HG03520 (cell line): Measurements from ENCODE around the gene AK8.

Source experiments
- ATAC-seq: cut with Tn5 transposase; IDR thresholded peaks from one replicate; pipeline ENCODE4 v1.9.1; 2021; ENCODE audit warnings: mild to moderate bottlenecking, moderate library complexity; ENCODE audit not compliant: unreplicated experiment

Gene AK8

DNA sequence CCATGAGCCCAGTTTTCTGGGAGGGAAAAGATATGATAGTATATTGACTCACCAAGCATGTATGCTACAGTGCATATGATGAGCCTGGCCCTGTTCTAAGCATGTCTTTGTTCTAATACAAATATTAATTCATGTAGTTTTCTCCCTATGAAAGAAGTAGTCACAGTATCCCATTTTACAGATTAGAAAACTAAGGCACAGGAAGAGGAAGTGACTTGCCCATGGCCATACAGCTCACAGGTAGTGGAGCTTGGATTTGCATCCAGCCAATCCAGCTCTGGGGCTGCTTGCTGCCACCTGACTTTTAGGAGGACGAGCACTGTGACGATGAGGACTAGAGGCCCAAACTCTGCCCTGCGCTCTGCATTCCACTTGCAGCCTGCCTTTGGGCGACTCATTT is 76.4 kb downstream of the AK8 start:
- ATAC-seq: no peak

DNA sequence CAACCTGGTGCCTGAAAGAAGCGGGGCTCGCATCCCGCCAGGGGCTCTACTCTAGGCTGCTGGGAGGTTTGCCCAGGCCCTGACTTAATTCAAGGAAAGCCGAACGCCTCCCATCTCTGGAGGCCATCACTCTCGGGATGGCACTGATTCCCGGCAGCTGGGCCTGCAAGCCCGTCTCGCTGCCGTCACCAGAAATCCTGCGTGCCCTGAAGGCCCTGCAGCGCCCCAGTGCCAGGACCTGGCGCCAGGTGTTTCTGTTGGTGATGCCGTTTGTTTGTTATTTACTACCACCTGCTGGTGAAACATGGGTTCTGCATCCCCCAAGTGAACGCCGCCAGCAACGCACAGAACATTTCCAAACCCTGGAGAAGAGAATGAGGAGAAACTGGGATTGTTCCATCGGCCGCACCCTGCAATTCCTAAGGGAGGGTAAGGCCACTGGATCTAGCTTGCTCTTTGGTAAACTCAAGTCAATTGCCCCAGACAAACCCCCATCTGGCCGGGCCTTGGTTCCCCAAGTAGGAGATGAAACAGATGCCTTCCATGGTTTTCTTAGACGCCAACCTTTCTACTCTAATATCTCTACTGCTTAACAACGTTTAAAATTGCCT is 77.9 kb downstream of the AK8 start:
- no peak for ATAC-seq

DNA sequence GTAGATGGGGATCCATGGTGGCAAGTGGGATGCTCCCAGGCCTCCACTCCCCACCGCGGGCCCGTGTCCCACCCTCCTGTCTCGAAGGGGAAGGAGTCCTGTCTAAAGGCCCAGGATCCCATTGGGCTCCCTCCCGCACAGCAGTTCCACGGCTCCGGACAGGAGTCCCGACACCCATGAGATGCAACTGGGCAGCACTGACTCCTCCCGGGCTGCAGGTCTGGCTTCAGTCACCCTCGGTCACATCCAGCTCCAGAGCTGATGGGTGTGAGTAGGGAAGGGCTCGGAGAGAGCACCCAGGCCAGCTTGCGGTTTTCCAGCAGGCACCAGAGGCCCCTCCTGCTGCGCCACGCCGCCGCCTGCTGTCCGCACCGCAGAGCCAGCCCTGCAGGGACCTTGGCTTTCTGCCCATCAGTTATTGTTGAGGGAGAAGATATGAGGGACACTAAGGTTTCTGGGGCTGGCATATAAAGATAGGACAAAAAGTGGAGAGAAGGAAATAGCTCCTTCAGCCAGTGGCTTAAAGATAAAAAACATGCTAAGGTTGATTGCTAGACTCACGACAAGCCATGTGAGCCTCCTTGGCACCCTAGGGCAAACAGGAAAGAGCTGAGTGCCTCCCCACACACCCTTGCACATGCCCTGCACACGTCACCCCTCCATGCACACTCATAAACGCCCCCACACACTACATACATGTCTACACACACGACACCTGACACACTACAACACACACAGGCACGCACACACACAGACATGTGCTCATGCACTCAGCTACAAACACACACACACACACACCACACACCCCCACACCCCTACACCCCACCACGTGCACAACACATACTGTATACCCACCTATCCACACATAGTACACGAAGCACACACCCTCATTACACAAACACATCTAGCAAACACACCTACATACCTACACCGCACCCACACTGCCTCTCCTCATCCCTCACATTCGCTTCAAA is 79.0 kb downstream of the AK8 start:
- ATAC-seq: no peak

DNA sequence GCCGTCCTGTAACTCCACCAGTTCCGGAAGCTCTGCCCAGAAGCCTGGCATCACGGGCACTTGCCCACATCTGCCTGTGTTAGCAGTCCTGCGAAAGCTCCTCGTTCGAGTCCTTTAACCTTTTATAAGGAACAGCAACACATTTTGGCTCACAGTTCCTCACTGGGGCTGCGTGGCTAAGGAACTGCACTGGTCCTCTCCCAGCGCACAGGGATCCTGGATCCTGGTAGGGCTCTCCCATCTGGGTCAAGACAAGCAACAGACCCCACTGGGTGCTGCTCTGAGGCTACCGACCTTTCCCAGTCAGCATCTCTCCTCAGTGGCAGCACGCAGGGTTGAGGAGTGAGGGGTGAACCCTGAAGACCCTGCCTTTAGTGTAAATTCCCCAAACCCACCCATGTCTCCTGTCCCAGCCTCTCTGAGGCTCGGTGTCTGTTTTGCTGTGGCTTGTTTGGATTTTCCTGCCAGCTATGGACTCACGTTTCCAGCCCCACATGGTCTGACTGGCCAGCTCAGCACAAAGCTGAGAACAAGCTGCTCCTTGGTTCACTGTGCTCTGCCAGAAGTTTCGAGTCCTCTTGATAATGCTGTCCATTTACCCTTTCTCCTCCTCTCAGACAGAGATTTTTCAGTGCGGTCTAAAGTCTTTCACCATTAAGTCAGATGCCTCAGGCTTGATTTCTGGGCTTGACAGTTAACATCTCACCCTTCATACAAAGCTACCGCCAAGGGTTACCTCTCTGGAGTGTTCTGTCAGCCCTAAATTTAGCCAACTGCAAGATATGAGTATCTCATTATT is 80.0 kb downstream of the AK8 start:
- ATAC-seq: no peak

DNA sequence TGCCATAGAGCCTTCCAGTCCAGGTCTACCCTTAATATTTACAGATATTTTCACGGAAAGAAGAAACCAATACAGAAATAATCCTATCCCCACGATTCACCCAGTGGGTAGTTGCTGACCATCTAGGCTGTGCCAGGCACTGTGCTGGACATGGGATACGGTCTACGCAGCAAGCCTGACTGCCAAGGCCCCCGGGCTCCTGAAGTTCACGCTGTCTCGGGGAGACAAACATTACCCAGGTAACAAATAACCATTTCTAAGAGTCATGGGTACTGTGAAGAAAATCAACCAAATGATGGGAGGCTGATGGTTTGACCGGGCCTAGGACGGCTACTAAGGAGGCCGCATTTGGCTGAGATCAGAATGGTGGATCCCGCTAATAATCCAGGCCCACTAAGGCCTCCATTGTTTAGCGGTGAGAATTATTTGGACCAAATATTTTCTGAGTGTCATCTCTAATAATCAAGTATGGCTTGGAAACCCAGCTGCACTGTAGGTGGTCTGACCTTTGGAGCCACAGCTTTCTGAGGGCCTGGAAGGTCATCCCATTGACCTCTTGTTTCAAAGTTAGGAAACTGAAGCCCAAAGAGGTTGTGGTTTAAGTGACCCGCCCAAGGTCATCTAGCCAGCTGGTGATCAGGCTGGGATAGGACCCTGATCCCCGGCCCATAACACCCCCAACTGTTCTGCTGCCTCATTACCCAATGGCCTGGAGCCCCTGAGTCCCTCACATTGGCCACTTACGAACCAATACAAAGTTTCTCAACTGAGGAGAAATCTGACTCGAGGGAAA is 82.4 kb downstream of the AK8 start:
- no peak for ATAC-seq

DNA sequence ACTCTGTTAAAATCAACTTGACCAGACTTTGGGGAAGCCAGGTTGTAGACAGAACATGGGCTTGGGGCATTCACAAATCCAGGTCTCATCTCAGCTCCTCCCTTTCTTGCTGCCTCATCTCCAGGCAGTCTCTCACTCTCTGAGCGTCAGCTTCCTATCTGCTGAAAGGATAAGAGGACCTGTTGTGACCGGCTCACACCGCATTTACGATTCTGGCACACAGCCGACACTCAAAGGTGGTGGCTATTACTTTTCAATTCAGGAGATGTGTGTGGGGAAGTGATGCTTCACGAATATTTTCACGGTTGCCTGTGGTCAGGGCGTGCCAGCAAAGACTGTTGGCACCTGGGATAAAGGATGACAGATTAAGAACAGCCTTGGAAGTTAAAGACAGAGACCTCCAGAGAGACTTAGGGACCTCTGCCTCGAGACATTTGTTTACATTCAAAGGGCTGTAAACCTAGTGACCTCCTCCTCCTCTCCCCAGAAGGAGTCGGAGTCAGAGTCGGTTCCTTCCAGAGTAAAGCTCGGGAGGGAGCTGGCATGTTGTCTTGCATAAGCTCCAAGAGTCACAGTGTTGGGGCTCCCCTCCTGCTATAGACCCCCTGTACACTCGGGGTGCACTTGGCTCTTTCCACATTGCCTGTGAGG is 83.2 kb downstream of the AK8 start:
- no peak for ATAC-seq

DNA sequence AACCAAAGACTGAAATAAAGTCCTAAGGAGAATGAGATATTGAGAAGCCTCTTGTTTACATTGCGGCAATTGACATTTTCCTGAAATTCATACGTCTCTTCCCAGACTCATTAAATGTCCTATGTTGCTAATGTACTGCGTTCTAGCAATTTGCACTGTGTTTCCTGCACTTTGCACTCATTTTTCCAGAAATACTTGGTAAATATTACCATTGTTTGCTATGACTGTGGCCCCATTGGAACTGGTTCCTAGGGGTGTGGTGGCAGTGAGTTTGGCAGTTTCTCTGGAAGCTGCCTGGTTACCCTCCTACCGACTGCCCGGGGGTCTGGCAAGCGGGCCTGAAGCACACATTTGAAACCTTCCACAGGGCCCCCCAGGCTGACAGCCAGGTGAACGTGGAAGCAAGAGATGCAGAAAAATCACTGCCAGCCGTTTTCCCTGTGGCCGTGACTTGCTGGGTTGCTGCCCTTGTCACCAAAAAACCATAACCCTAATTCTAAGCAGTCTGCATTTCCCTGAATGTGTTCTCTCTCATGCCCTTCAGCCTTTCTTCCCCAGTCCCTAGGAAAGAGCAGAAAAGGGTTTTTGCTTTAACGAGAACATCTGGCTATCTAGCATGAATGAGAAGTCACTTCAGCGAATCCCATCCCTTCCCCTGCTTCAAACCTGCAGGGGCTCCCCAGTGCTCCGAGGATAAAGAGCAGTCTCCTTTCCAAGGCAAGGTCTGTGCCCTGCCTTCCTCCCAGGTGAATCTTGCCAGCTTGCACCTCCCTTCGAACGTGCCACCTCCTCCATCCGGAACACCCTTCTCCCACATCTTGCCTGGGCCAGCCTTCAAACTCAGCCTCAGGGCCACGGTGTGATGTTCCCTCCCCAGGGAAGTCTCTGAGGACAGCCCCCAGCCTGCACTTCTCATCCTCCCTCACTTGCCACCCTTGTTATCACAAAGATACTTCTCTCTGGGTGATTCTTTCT is 84.2 kb downstream of the AK8 start:
- ATAC-seq: no peak

DNA sequence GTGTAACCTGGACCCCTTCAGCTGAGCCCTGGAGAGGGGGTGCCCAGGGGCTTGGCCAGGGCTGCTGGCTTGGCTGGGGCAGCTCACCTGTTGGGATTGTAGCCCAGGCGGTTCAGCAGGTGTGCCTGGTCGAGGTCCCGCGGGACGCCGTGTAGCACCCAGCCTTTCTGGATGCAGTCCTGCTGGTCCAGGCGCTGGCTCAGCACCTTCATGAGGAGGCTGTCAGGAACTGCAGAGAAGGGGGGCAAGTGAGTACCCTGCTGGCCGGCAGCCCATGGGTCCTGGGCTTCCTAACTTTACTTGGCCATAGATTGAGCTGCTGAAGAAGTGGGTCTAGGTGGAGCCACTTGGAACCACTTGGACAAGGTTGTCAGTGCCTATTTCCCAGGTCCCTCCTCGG is 85.5 kb downstream of the AK8 start:
- ATAC-seq: no peak

DNA sequence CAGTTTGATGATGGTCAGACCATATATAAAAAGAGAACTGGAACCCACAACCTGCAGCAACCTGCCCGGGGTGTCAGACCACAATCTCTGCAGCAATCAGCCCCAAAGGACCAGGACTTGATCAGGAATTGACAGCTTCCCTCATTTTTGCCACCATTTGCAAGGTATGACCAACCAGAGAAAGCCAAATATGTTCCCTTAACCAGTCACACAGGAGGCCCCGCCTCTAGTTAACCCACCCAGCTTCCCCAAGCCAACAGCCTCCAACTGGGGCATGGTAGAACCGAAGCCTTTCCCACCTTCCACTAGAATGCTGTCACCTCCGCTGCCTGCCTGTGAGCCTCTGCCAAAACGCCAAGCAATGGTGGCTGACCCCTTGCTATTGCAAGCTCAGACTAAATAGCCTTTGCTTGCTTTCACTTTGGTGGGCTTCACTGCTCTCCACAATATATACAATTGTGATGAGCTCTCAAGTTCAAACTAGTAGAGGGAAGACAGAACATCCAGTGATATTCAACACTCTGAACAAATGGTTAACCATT is 86.3 kb downstream of the AK8 start:
- no peak for ATAC-seq

DNA sequence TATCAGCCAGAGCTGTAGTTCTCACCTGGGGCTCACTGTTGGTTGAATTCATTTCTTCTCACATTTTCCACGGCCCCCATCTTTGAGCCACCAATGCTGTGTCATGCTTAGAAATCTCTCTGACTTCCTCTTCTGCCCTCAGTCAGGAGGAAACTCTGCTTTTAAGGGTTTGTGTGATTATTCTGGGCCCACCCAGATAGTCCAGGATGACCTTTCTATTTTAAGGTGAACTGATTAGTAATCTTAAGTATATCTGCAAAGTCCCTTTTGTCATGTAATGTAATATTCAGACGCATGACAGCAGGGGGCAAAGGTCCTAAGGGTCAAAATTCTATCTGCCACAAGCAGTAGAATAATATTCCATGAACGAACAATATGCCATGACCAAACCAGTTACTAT is 88.4 kb downstream of the AK8 start:
- no peak for ATAC-seq

DNA sequence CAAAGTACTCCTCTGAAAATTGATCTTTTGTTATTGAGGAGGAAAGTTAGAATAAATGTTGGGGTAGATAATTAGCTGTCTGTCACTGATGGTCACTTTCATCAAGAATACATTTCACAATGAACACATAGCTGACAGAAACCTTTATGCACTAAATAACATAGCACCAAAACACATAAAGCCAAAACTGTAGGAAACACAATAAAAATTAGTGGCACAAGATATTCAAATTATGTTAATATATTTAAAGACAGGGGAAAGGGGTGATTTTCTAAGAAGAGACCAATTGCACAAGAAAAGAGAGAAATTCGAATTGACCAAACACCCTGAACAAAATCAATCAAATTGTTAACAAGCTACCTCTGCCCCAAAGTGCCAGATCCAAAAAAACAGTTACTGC is 89.7 kb downstream of the AK8 start:
- no peak for ATAC-seq

DNA sequence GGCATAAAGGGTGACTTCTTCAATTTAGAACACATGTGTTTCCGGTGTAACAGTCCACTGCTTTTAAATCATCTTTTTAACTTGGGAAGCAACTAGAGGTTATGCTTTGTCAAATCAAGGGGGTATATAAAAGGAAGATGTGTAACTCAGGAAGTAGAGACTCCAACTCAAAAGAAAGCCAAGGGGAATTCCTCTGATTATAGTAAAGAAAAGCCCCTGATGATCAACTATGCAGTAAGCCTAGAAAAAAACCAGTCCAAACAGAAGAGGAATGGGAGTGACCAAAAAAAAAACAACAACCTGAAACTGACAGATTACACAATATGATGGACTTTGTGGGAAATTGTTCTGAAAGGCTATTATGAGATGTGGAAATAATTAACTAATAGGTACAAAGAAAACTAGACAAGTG is 90.3 kb downstream of the AK8 start:
- ATAC-seq: no peak

DNA sequence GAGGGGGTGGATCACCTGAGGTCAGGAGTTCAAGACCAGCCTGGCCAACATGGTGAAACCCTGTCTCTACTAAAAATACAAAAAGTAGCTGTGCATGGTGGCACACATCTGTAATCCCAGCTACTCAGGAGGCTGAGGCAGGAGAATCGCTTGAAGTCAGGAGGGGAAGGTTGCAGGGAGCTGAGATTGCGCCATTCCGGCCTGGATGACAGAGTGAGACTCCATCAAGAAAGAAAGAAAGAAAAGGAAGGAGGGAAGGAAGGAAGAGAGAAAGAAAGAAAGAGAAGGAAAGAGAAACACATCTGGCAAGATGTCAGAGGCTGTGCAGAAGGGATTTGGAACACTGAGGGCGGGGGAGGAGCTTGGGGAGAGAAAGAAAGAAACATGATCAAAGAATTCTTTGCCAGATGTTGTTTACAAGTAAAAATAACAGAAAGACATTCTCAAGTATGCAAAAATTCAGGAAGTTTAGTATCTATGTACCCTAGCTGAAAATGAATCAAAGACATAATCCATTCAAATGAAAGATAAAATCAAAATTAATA is 93.7 kb downstream of the AK8 start:
- no peak for ATAC-seq

DNA sequence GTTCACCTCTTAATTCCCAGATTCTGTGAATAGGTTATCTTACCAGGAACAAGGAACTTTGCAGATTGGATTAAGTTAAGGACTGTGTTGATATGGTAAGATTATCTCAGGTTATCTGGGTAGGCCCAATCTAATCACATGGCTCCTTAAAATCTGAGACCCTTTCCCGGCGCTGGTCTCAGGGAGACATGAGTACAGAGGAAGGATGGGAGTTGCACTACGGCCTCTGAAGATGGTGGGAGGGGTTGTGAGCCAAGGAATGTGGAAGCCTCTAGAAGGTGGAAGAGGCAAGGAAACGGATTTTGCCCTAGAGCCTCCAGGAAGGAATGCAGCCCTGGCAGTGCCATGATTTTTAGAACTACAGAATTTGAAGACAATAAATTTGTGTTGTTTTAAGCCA is 95.1 kb downstream of the AK8 start:
- ATAC-seq: no peak

DNA sequence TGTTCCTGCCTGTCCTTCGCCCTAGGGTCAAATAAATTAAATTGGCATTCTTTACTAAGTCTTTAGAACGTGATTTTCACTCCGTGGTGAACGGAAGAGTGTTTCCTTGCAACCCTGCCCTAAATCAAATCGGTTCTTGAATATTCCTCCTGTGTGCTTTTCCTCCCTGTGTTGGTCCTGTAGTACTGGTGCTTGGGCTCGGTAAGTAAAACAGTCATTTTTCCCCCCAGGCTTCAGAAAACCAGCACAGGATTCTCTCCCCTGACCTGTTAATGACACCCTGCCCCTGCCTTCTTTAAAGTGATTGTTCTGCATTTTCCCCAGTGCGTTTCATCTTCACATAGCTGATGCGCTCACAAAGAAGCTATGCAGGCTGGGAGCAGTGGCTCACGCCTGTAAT is 96.0 kb downstream of the AK8 start:
- no peak for ATAC-seq

DNA sequence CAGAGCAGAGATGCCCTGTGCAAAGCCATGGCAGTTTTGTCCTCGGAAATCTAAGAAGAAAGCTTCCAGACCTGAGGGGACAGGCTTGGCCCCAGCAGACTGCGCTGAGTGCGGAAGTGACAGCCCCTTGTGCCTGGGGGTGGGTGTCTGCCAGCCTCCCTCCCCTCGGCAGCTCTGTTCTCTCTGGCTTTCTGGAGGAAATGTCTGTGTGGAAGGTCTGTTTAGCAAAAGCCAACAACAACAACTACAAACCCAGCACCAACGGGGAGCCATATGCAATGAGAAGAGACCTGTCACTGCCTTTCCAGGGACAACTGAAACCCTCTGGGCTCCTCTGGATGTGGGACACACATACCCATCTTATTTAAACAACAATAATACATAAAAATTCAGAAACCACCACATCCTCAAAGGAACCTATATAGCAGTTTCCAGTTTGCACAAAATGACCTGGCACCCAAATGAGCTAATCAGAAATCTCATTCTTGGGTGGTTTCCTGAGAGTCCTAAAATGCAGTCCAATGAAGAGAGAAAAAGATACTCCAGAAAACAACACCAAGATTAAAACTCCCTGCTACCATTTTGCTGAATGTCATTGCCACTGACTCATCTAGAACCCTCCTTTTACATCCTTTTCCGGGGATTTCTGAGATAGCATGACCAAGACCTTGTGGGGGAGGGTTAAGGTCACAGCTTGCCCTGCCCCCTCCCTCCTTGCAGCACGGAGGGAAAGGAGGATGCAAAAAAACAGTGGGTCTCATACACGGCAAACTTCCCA is 97.7 kb downstream of the AK8 start:
- ATAC-seq: no peak

DNA sequence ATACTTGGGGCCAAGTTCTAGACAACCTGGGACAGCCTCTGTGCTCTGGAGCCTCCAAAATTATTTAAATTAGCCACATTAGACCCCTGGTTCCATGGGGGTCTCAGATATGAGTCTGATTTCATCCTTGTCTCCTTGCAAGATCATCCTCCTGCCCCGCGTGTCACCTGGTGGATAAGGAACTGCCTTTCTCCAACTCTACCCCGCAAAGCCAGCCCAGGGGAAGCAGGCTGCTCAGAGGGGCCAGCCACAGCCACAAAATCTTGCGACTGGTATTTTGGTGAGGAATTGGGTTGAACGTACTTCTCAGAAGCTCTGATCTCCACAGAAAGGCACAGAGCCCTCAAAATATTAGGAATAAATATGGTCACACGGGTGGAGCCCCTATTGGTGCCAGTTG is 101.2 kb downstream of the AK8 start:
- ATAC-seq: no peak

DNA sequence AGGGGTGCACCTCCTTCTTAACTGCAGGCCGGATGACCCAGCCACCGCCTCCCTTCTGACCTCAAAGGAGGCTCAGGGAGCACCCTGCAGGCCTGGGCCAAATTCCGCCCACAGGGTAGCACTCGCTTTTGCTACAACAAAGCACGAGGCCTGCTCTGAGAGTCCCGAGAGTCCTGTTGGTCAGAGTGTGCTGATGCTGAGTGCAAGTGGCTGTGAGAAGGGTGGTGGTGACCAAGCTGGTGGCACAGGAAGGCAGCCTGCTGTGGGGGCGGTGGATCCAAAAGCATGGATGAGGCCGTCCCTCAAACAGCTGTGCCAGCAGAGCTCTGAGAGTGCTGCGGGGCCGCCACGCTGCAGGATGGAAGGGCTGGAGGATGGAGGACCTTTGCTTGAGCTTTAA is 101.8 kb downstream of the AK8 start:
- no peak for ATAC-seq
